Measurements from ENCODE around the gene SMARCC2.
"Not testable (repeated sequence)": the region's sequence is repeated elsewhere in the genome, so short reads cannot be mapped to it uniquely, and the experiment has no call there.

SMARCC2 gene

DNA sequence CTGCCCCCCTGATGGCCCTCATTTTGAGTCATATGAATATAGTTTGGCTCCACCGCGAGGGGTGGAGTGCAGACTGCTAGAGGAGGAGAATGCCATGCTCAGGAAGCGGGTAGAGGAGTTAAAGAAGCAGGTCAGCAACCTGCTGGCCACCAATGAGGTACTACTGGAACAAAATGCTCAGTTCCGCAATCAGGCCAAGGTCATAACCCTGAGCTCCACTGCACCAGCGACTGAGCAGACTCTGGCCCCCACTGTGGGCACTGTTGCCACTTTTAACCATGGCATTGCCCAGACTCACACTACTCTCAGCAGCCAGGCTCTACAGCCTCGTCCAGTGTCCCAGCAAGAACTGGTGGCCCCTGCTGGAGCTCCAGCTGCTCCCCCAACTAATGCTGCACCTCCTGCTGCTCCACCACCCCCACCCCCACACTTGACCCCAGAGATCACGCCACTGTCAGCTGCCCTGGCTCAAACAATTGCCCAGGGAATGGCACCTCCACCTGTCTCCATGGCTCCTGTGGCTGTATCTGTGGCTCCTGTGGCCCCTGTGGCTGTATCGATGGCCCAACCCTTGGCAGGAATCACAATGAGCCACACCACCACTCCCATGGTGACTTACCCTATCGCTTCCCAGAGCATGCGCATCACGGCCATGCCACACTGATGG lies 67.9 kb downstream of the SMARCC2 start:
- no peak for DNase-seq (ENCODE audit: low read depth)

DNA sequence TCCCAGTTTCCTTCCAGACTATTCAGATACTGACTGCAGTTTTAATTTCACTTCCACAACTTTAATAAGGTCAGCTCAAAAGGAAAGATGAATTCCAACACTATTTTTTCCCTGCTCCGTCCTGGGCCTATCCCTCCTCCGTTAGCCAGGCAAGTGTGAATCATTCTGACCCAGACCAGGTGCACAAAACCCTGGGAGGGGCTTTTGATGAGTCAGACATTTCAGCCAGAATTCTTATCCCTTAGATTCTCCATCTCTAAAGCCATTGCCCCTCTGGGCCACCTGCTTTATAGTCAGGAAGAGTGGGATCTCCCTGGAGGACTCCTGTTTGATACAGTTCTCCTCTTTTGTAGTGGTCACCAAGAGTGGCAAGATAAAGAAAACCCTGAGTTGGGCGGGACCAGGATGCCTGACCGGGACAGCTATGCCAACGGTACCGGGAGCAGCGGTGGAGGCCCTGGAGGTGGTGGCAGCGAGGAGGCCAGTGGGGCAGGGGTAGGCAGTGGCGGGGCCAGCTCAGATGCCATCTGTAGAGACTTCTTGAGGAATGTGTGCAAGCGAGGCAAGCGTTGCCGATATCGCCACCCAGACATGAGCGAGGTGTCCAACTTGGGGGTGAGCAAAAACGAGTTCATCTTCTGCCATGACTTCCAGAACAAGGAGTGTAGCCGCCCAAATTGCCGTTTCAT lies 69.0 kb downstream of the SMARCC2 start:
- no peak for DNase-seq (ENCODE audit: low read depth)

DNA sequence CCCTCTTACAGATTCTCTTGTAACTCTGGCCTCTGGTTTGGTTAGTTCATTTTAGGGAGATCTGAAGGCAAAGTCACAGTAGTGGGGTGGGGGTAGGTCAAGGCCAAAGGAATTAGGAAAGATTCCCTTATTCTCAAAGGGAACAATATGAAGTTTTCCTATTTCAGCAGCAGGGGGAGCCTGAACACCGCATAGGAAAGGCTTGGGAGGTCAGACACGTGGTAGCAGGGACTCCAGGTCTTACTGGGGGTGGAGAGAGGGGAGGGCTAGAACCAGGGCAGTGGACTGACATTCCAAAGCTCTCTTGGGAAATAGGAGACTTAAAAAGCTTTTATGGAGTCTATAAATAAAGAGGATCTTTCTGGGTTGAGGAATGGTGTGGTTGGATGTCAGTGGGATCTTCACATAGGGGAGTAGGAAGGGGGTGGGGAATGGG lies 69.9 kb downstream of the SMARCC2 start:
- DNase-seq (ENCODE audit: low read depth): peak; percentile 76

DNA sequence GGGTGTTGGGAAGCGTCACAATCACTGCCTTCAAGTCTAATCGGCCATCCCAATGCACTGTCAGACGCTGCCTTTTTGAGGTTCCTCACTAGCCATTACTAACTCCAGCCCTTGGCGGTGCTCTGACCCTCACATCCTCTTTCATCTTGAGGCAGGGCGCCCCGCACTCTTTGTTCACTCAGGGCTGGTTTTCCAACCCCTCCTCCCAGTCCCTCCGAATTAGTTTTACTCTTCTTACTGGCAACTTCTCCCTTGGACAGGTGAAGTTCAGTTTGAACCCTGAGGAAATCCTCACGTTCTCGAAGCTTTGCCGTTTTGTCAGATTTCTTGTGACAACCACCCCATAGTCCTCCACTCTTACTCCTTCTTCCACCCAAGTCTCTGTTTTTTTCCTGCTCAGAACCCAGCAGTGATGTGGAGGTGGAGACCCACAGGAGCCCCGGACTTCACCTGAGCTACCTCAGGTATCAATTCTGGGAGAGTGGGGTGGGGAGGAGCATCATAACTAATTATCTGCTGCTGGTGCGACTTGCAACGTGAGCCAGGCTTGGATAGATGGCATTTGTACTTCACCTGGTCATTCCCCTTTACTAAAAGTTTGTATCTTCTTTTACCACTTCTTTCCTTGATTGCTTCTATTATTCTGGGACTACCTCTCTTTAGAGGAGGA lies 70.5 kb downstream of the SMARCC2 start:
- DNase-seq (ENCODE audit: low read depth): no peak

DNA sequence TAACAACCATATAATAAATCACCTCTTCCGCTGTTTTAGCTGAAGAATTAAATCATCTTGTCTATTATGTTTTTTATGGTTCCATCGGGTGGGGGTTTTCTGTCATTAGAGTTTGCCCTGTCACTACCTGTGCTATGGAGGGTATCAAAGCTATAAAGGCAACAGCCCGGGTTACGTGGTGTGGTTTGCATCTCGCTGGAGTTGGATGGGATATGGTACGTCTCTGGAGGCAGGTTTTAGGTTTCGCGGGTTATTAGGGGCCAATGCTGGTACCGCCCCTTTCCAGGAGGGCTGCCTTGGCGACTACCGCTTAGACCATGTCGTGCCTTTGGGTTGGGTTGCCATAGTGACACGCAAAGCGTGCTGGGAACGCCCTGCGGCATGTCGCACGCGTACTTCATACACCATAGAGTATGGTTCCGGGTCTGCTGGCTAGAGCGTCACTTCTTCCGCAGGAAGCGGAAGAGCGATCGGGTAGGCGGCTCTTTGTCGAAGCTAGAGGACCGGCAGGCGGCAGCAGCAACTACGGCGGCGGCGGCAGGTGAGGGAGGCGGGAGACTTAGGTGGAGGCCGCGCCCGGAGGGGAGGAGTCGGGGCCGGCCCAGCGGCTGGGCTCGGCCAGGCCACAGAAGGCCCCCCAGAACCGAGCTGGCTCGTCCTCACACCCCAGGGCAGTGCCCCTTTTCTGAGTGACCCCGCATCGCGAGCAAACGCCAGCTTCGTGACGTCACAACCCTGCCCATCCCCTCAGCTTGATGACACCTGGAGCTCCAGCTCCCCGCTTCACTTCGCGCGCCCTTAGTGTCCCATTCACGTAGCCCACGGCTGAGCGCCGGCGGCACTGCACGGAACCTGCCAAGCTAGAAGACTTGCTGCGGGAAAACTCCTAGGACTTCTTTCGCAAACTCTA lies 71.2 kb downstream of the SMARCC2 start, which contains the start of gene ZC3H10:
Gene ZC3H10, plus strand, starts transcription at position 489 of the 910 bp plus-strand sequence. CDS start 2,297 bp downstream, outside the sequence.
- peak; percentile 98 for DNase-seq (ENCODE audit: low read depth)

DNA sequence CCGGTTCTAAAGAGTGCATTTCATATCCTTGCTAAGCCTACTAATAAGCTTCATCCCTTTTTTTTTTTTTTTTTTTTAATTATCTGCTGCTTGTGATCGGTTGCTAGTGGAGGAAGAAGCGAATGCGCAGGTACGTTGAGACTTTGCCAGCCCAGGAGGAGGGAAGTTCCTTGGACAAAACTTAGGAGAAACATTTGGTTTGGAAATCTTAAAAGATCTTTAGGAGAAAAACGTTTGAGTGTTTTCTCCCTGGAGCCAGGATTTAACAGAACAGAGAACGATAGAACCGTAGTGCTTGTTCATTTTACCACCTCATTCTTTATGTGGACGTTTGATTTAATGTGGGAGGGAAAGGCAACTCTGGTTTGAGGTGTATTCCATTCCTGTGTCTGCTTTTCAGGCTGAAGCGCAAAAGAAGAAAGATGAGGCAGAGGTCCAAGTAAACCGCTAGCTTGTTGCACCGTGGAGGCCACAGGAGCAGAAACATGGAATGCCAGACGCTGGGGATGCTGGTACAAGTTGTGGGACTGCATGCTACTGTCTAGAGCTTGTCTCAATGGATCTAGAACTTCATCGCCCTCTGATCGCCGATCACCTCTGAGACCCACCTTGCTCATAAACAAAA lies 72.1 kb downstream of the SMARCC2 start:
- DNase-seq (ENCODE audit: low read depth): not testable (repeated sequence)

DNA sequence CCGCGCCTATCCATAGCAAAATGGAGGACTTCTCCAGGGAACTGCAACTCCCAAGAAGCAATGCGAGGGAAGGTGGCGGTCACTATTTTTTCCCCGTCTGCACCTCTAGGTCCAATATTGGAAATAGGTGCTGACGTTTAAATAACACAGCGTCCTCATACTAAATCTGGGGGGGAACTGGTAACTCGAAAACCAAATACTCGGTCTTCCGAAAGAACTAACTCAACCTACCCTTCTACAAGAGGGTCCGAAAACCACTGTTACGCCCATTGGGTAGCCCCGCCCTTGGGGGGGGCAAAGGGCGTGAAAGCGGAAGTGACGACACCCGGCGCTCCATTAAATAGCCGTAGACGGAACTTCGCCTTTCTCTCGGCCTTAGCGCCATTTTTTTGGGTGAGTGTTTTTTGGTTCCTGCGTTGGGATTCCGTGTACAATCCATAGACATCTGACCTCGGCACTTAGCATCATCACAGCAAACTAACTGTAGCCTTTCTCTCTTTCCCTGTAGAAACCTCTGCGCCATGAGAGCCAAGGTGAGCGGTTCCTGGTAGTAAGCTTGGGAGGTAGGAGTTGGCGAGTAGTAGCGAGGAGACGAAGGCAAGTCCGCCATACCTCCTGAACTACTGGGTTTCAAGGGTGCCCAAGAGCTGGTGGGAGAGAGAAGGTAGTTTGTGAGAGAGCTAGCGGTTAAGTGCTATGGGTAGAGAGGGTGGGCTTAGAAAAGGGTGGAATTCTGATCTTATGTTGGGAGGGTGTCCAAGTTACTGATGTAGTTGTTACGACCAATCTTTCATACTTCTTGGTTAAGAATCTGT lies 72.8 kb downstream of the SMARCC2 start, which contains the start of gene RPL41:
Gene RPL41, plus strand, starts transcription at position 367 of the 815 bp plus-strand sequence.
- peak; percentile 89 for DNase-seq (ENCODE audit: low read depth)

DNA sequence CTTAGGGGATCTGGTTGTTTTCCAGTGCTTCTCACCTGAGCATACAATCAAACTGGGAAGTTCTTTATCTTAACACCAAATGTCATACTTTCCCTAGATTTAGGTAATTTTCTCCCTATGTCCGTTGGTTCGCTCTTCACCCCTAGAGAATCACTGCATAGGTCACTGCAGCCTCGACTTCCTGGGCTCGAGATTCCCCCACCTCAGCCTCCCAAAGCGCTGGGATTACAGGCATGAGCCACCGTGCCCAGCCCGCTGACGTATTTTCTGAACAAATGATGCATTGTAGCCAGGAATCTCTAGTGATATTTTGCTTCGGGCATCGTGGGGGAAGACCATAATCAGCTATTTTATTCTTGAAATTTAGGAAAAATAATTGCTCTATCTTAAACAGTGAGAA lies 74.0 kb downstream of the SMARCC2 start:
- no peak for DNase-seq (ENCODE audit: low read depth)

DNA sequence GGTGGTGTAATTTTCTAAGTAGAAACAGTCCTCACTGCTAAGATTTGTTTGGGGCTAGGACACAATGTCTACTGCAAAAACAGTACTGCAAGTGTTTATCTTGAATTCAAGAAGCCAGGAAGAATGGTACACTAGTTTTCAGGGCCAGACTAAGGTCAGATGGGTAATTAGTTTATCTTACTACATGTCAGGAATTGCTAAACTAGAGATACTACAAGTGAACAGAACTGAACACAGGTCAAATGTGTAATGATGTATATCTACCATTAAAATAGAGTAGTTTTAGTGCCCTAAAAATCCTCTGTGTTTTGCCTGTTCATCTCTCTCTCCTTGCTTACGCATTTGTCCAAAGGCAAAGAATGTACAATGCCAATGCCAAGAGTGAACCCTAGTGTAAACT lies 75.2 kb downstream of the SMARCC2 start:
- DNase-seq (ENCODE audit: low read depth): no peak

All from stromal cell of bone marrow (primary cell).